GM18907 (cell line): Measurements from ENCODE around the gene CRIP2.

Experiments used
- ATAC-seq: cut with Tn5 transposase; IDR thresholded peaks from one replicate; pipeline ENCODE4 v1.9.1; 2021; ENCODE audit warnings: mild to moderate bottlenecking, moderate library complexity; ENCODE audit not compliant: unreplicated experiment

The CRIP2 gene

GRCh38 chr14:105442834-105443233 is 31.8 kb upstream of the CRIP2 start:
- ATAC-seq, result no peak

- no peak for ATAC-seq
These were observed 29.8 kb upstream of the CRIP2 start for GRCh38 chr14:105444859-105445258.

GRCh38 chr14:105445290-105445689 is 29.3 kb upstream of the CRIP2 start:
- ATAC-seq, result no peak

GRCh38 chr14:105445901-105446845 is 28.4 kb upstream of the CRIP2 start:
- ATAC-seq, result no peak

- no peak for ATAC-seq
These were observed 27.6 kb upstream of the CRIP2 start for GRCh38 chr14:105446971-105447370.

- no peak for ATAC-seq
These were observed 26.7 kb upstream of the CRIP2 start for GRCh38 chr14:105447651-105448640.

- ATAC-seq, result no peak
These were observed 25.9 kb upstream of the CRIP2 start for GRCh38 chr14:105448706-105449111.

- no peak for ATAC-seq
These were observed 25.1 kb upstream of the CRIP2 start for GRCh38 chr14:105449276-105450122.

GRCh38 chr14:105450123-105450505 is 24.5 kb upstream of the CRIP2 start:
- no peak for ATAC-seq

- ATAC-seq, result no peak
These were observed 23.5 kb upstream of the CRIP2 start for GRCh38 chr14:105450864-105451720.

- no peak for ATAC-seq
These were observed 21.7 kb upstream of the CRIP2 start for GRCh38 chr14:105452963-105453362.

GRCh38 chr14:105453847-105454246 is 20.8 kb upstream of the CRIP2 start:
- no peak for ATAC-seq

GRCh38 chr14:105455086-105455640 is 19.5 kb upstream of the CRIP2 start:
- no peak for ATAC-seq

- ATAC-seq, result no peak
These were observed 18.6 kb upstream of the CRIP2 start for GRCh38 chr14:105455766-105456660.

- no peak for ATAC-seq
These were observed 17.6 kb upstream of the CRIP2 start for GRCh38 chr14:105456736-105457617.

GRCh38 chr14:105458010-105458409 is 16.6 kb upstream of the CRIP2 start:
- ATAC-seq, result no peak

- ATAC-seq, result no peak
These were observed 16.1 kb upstream of the CRIP2 start for GRCh38 chr14:105458571-105458970.
